Panc1 (cell line): Measurements from ENCODE around the gene LDLRAD4. TPM values are rescaled to one million over a fixed set of nuclear protein-coding genes. Genes with fewer than 3 reads are reported as not detected.

Experiments used
- ATAC-seq: fragments of 200-7000 bp; cut with Tn5 transposase; 2 replicates; pipeline ENCODE4 v1.9.1; 2020; ENCODE audit warnings: mild to moderate bottlenecking, moderate library complexity
- BruUV-seq: library from RNA; stranded (reverse); fragments of 400-500 nt; replicated peaks from 2 replicates; lab custom pipeline; 2021; lab: Mats Ljungman, UMichigan
- CTCF ChIA-PET: fragments of 300-600 bp; sonication (Branson Sonifier 250); formaldehyde crosslinking; loops from one replicate; lab custom pipeline; 2022; ENCODE audit warnings: antibody characterized with exemption; lab: Charles Lee
- POLR2A ChIA-PET: fragments of 300-600 bp; sonication (Branson Sonifier 250); formaldehyde crosslinking; loops from one replicate; lab custom pipeline; 2022; ENCODE audit warnings: antibody characterized with exemption; lab: Charles Lee
- DNase-seq: peaks from one replicate; pipeline ENCODE4 v3.0.0-alpha.2; 2010; ENCODE audit warnings: low read depth, low spot score
- H3K27ac ChIP-seq: 2 replicates; pipeline ENCODE4 v1.5.1; 2011; ENCODE audit warnings: mild to moderate bottlenecking, low read length, inconsistent platforms
- H3K27me3 ChIP-seq: fragments of 200-500 bp; sonication (Bioruptor generic); 2 replicates; pipeline ENCODE4 v1.6.0; 2014; ENCODE audit warnings: low read length, inconsistent platforms; ENCODE audit not compliant: control insufficient read depth, insufficient read depth
- H3K36me3 ChIP-seq: fragments of 200-500 bp; sonication (Bioruptor generic); 2 replicates; pipeline ENCODE4 v1.5.1; 2014; ENCODE audit warnings: inconsistent platforms, mild to moderate bottlenecking, low read length, moderate library complexity; ENCODE audit not compliant: control insufficient read depth, insufficient read depth
- H3K4me1 ChIP-seq: 2 replicates; pipeline ENCODE4 v1.5.1; 2011; ENCODE audit warnings: inconsistent platforms, mild to moderate bottlenecking, low read length, moderate library complexity; ENCODE audit not compliant: control insufficient read depth, insufficient read depth
- H3K4me3 ChIP-seq, 2 experiments: 2 replicates each; pipeline ENCODE4 v1.5.1; 2011 to 2012; ENCODE audit warnings: low read depth in 2 of 2, low read length in 2 of 2, mild to moderate bottlenecking in 2 of 2, inconsistent platforms in 1 of 2, moderate library complexity in 1 of 2
- H3K9me3 ChIP-seq: fragments of 200-500 bp; sonication (Bioruptor generic); 2 replicates; pipeline ENCODE4 v1.5.1; 2014; ENCODE audit warnings: low read depth, mild to moderate bottlenecking, inconsistent platforms, low read length, moderate library complexity; ENCODE audit not compliant: control insufficient read depth, insufficient read depth
- POLR2AphosphoS5 ChIP-seq: IDR thresholded peaks from 2 replicates; pipeline ENCODE4 v1.6.1; 2012; ENCODE audit warnings: mild to moderate bottlenecking, low read depth, low read length, moderate library complexity
- SIN3A ChIP-seq: IDR thresholded peaks from 2 replicates; pipeline ENCODE4 v1.6.1; 2012; ENCODE audit warnings: low read depth, mild to moderate bottlenecking, low read length, moderate library complexity, borderline replicate concordance; ENCODE audit not compliant: insufficient read depth
- TCF7L2 ChIP-seq: IDR thresholded peaks from 2 replicates; pipeline ENCODE4 v1.6.1; 2011; ENCODE audit warnings: mild to moderate bottlenecking, low read depth, low read length, inconsistent platforms
- in situ Hi-C: cut with HindIII; loops from 2 replicates; pipeline ENCODE4 v1.10.0; 2016; ENCODE audit warnings: low sequenced_read_pairs, low pct_unique_long_range_greater_than_20kb
- intact Hi-C: fragments of 100-400 bp; cut with micrococcal nuclease; formaldehyde crosslinking; loops from one replicate; pipeline ENCODE4 v1.10.0; 2022; ENCODE audit not compliant: unreplicated experiment
- total RNA-seq: library from RNA; stranded (reverse); gene quantifications from one replicate; pipeline ENCODE4 v1.2.1, GENCODE V29; 2021; ENCODE audit not compliant: unreplicated experiment
- TF ChIP-seq, protein P1 (sequence below): fragments of 450-650 bp; IDR thresholded peaks from 2 replicates; pipeline ENCODE4 v1.5.1; 2017; ENCODE audit warnings: mild to moderate bottlenecking
- TF ChIP-seq, protein P2 (sequence below), 2 experiments: IDR thresholded peaks; 2 replicates each; pipeline ENCODE4 v1.6.1; 2011 to 2012; ENCODE audit warnings: low read depth in 2 of 2, control low read depth in 1 of 2, low read length in 1 of 2, mild to moderate bottlenecking in 1 of 2, moderate library complexity in 1 of 2; ENCODE audit not compliant: insufficient read depth in 1 of 2

LDLRAD4 gene
- total RNA-seq, 1 experiment from 2014 or later: 0.28 TPM

DNA sequence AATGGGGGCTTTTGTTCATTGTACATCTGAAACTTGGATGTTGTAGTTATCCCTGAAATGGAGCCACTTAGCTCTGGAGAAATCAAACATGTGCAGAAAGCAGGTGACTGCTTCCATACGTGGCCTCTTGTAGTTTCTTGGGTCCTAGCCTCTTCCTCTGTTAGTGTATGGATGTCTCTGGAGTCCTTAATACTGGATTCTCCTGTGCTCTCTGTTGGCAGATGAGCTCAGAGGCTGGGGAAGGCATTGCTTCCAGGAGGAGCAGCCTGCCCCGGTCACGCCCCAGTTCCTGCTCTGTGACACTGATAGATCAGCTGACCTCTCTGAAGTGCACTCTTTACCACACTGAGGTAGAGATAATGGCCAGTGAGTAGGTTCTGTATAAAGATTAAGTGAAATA, 176.2 kb downstream of the LDLRAD4 start:
- in situ Hi-C loops (no loop called here), intact Hi-C loops (no loop called here)
- Histone ChIP-seq H3K36me3 (no peaks in the 10 kb centered on the region), H3K9me3 (no peaks in the 10 kb centered on the region), H3K27me3 (peaks cover 13% of the 10 kb centered on the region), H3K27ac (no peak overlapping the region), H3K4me3 (no peak overlapping the region), H3K4me1 (no peaks in the 10 kb centered on the region)
- TF ChIP-seq SIN3A: no peak
- no peak for TF ChIP-seq TCF7L2
- TF ChIP-seq POLR2AphosphoS5: no peak
- TF ChIP-seq, protein P1, sequence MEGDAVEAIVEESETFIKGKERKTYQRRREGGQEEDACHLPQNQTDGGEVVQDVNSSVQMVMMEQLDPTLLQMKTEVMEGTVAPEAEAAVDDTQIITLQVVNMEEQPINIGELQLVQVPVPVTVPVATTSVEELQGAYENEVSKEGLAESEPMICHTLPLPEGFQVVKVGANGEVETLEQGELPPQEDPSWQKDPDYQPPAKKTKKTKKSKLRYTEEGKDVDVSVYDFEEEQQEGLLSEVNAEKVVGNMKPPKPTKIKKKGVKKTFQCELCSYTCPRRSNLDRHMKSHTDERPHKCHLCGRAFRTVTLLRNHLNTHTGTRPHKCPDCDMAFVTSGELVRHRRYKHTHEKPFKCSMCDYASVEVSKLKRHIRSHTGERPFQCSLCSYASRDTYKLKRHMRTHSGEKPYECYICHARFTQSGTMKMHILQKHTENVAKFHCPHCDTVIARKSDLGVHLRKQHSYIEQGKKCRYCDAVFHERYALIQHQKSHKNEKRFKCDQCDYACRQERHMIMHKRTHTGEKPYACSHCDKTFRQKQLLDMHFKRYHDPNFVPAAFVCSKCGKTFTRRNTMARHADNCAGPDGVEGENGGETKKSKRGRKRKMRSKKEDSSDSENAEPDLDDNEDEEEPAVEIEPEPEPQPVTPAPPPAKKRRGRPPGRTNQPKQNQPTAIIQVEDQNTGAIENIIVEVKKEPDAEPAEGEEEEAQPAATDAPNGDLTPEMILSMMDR: no peak
- TF ChIP-seq, protein P2, sequence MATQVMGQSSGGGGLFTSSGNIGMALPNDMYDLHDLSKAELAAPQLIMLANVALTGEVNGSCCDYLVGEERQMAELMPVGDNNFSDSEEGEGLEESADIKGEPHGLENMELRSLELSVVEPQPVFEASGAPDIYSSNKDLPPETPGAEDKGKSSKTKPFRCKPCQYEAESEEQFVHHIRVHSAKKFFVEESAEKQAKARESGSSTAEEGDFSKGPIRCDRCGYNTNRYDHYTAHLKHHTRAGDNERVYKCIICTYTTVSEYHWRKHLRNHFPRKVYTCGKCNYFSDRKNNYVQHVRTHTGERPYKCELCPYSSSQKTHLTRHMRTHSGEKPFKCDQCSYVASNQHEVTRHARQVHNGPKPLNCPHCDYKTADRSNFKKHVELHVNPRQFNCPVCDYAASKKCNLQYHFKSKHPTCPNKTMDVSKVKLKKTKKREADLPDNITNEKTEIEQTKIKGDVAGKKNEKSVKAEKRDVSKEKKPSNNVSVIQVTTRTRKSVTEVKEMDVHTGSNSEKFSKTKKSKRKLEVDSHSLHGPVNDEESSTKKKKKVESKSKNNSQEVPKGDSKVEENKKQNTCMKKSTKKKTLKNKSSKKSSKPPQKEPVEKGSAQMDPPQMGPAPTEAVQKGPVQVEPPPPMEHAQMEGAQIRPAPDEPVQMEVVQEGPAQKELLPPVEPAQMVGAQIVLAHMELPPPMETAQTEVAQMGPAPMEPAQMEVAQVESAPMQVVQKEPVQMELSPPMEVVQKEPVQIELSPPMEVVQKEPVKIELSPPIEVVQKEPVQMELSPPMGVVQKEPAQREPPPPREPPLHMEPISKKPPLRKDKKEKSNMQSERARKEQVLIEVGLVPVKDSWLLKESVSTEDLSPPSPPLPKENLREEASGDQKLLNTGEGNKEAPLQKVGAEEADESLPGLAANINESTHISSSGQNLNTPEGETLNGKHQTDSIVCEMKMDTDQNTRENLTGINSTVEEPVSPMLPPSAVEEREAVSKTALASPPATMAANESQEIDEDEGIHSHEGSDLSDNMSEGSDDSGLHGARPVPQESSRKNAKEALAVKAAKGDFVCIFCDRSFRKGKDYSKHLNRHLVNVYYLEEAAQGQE (IDR thresholded peaks at IDR 0.05; ENCODE audit: insufficient read depth in 1 of 2, low read depth in 2 of 2, low read length in 1 of 2): no peak
- ATAC-seq (peak; percentile 60; the same call in 1 of the 2 replicates), DNase-seq (no peak)
- ChIA-PET CTCF (no interaction called here), POLR2A (no interaction called here)
- no TSS peak for BruUV-seq

DNA sequence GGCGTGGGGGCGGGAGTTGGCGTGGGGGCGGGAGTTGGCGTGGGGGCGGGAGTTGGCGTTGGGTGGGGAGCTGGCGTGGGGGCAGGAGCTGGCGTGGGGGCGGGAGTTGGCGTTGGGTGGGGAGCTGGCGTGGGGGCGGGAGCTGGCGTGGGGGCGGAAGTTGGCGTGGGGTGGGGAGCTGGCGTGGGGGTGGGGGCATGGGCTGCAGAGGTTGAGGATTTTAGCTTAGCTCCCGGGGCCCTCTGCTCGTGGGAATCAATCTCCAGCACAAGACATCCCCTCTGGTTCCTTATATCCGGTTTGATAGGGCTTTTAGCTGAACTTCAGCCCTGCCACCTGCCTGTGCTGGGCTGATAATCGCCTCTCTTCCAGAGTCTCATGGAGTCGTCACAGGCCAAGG, 177.0 kb downstream of the LDLRAD4 start:
- in situ Hi-C loops: no loop called here
- DNase-seq: no peak
- Histone ChIP-seq H3K4me1 (no peaks in the 10 kb centered on the region), H3K27me3 (peaks cover 13% of the 10 kb centered on the region), H3K9me3 (no peaks in the 10 kb centered on the region), H3K4me3 (no peak overlapping the region), H3K27ac (no peak overlapping the region), H3K36me3 (no peaks in the 10 kb centered on the region)
- TF ChIP-seq POLR2AphosphoS5 (no peak), SIN3A (no peak), TCF7L2 (no peak)
- CTCF ChIA-PET: interaction anchor here (0.6 kb wide), 1 partner anchor 97 kb away, joined by 8 read pairs; no protein-coding TSS in a partner anchor
- BruUV-seq: no TSS peak
- ATAC-seq: no peak
- intact Hi-C loops: no loop called here
- POLR2A ChIA-PET: no interaction called here

DNA sequence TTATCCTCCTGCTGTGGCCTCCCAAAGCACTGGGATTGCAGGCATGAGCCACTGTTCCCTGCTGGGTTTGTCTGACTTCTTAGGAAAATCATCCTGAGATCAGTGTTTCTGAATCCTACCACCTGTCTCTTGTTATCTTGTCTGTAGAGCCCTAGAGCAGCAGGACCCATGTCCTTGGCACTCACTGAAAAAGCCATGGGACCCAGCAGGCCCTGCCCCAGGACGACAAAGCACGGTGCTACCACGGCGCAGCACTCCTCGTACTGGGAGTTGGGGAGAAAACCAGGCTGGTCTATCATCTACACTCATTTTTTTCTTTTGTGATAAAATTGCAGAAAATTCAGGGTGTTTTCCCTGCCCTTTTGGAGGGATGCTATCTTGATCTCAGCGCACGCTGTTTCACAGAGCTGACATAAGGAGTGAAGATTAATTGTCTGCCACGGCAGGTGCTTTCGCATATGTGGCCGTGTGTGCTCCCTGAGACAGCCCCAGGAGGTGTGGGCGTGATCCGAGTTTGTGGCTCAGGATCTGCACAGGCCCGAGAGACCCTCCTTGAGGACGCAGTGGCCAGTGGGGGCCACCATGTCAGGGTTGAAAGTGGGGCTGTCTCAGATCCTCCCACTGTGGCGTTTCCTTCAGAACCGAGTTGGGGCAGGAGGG, 179.1 kb downstream of the LDLRAD4 start:
- no peaks in the 10 kb centered on the region for H3K9me3 ChIP-seq
- intact Hi-C loops: no loop called here
- H3K27ac ChIP-seq: no peak overlapping the region
- POLR2A ChIA-PET: no interaction called here
- DNase-seq (no peak), ATAC-seq (no peak)
- BruUV-seq: no TSS peak
- TF ChIP-seq TCF7L2: no peak
- no peak for TF ChIP-seq POLR2AphosphoS5
- TF ChIP-seq SIN3A: no peak
- TF ChIP-seq, protein P1: no peak
- TF ChIP-seq, protein P2 (IDR thresholded peaks at IDR 0.05; ENCODE audit: insufficient read depth in 1 of 2, low read depth in 2 of 2, low read length in 1 of 2): no peak
- in situ Hi-C loops: no loop called here
- no peaks in the 10 kb centered on the region for H3K4me1 ChIP-seq
- no peak overlapping the region for H3K4me3 ChIP-seq
- CTCF ChIA-PET: no interaction called here
- H3K36me3 ChIP-seq: no peaks in the 10 kb centered on the region
- peaks cover 12% of the 10 kb centered on the region for H3K27me3 ChIP-seq
